H1 (cell line): ENCODE measurements around the gene ARL5A. TPM values are rescaled to one million over a fixed set of nuclear protein-coding genes. Genes with fewer than 3 reads are reported as not detected.

ENCODE experiments used
- CTCF ChIA-PET: fragments of 300-600 bp; sonication (Branson Sonifier 250); formaldehyde crosslinking; loops from one replicate; lab custom pipeline; 2021; ENCODE audit not compliant: partially characterized antibody; lab: Charles Lee
- POLR2A ChIA-PET: fragments of 300-600 bp; sonication (Branson Sonifier 250); formaldehyde crosslinking; loops from one replicate; lab custom pipeline; 2021; ENCODE audit warnings: inconsistent platforms; ENCODE audit not compliant: partially characterized antibody; lab: Charles Lee
- DNase-seq, 2 experiments: peaks; one replicate each; pipeline versions ENCODE4 v3.0.0 to v3.0.0-alpha.2; 2010 to 2022; ENCODE audit warnings: low spot score in 2 of 2, low read depth in 1 of 2, mixed read lengths in 1 of 2
- FAIRE-seq: peaks from 2 replicates; lab custom pipeline; 2011; peaks lifted over from hg19 to GRCh38; lab: Jason Lieb, UNC
- H2AFZ ChIP-seq: 2 replicates; pipeline ENCODE4 v1.8.1; 2012; ENCODE audit warnings: low read length, inconsistent platforms
- H2AK5ac ChIP-seq: 2 replicates; pipeline ENCODE4 v1.6.1; 2013; ENCODE audit warnings: low read depth, low read length
- H2BK120ac ChIP-seq: replicated peaks from 2 replicates; pipeline ENCODE3; 2013; ENCODE audit warnings: low read depth, low read length, inconsistent platforms
- H2BK12ac ChIP-seq: 2 replicates; pipeline ENCODE4 v1.6.1; 2013; ENCODE audit warnings: low read depth, low read length
- H2BK15ac ChIP-seq: 2 replicates; pipeline ENCODE4 v1.6.1; 2013; ENCODE audit warnings: low read length
- H2BK20ac ChIP-seq: 2 replicates; pipeline ENCODE4 v1.6.1; 2013; ENCODE audit warnings: low read length
- H2BK5ac ChIP-seq: 2 replicates; pipeline ENCODE4 v1.6.1; 2013; ENCODE audit warnings: low read depth, low read length
- H3K14ac ChIP-seq: 2 replicates; pipeline ENCODE4 v1.6.1; 2013; ENCODE audit warnings: inconsistent platforms; ENCODE audit not compliant: insufficient read length
- H3K18ac ChIP-seq: 2 replicates; pipeline ENCODE4 v1.6.1; 2013; ENCODE audit warnings: low read length; ENCODE audit errors: extremely low read depth
- H3K23ac ChIP-seq: 2 replicates; pipeline ENCODE4 v1.6.1; 2013; ENCODE audit warnings: inconsistent platforms; ENCODE audit not compliant: insufficient read length
- H3K23me2 ChIP-seq: 2 replicates; pipeline ENCODE4 v1.6.1; 2013; ENCODE audit warnings: low read depth, low read length
- H3K27ac ChIP-seq: 2 replicates; pipeline ENCODE4 v1.6.1; 2011; ENCODE audit warnings: low read depth, low read length, inconsistent platforms
- H3K27me3 ChIP-seq, 4 experiments: replicated peaks in 1 of 4; 1 replicate in 1 of 4; 2 replicates in 3 of 4; pipeline versions ENCODE4 v1.6.1 to v1.8.1; 2011 to 2013; ENCODE audit warnings: low read length in 3 of 4, mild to moderate bottlenecking in 3 of 4, inconsistent platforms in 2 of 4, mixed read lengths in 2 of 4, moderate library complexity in 1 of 4; ENCODE audit not compliant: control insufficient read depth in 3 of 4, insufficient read depth in 3 of 4; ENCODE audit errors: extremely low read depth in 1 of 4
- H3K36me3 ChIP-seq, 4 experiments: 2 replicates each; pipeline versions ENCODE4 v1.6.1 to v1.8.1; 2011 to 2013; ENCODE audit warnings: mild to moderate bottlenecking in 4 of 4, low read length in 3 of 4, moderate library complexity in 2 of 4, control low read depth in 1 of 4, inconsistent platforms in 1 of 4; ENCODE audit not compliant: insufficient read depth in 4 of 4, control insufficient read depth in 2 of 4
- H3K4ac ChIP-seq: replicated peaks from 2 replicates; pipeline ENCODE3; 2013; ENCODE audit warnings: low read length, low read depth, mixed read lengths, inconsistent platforms; ENCODE audit not compliant: insufficient read length
- H3K4me1 ChIP-seq, 4 experiments: replicated peaks in 1 of 4; 1 replicate in 1 of 4; 2 replicates in 3 of 4; pipeline versions ENCODE4 v1.6.1 to v1.8.1; 2011 to 2013; ENCODE audit warnings: low read length in 3 of 4, inconsistent platforms in 2 of 4, mixed read lengths in 1 of 4; ENCODE audit not compliant: insufficient read depth in 4 of 4, control insufficient read depth in 3 of 4
- H3K4me2 ChIP-seq, 2 experiments: 2 replicates each; pipeline versions ENCODE4 v1.6.1 to v1.8.1; 2011 to 2013; ENCODE audit warnings: low read depth in 2 of 2, low read length in 2 of 2, control low read depth in 1 of 2, inconsistent platforms in 1 of 2, mild to moderate bottlenecking in 1 of 2; ENCODE audit not compliant: insufficient read depth in 1 of 2
- H3K4me3 ChIP-seq, 4 experiments: fragments of 200-600, 300-600 bp in 1 of 4; sonication (generic), shearing (Covaris generic), sonication (Bioruptor Twin) in 1 of 4; 2 replicates each; pipeline versions ENCODE4 v1.5.1 to v1.8.1; 2011 to 2016; ENCODE audit warnings: low read length in 4 of 4, low read depth in 3 of 4, control low read depth in 2 of 4, inconsistent platforms in 2 of 4, mild to moderate bottlenecking in 2 of 4, mixed read lengths in 1 of 4, moderate library complexity in 1 of 4; ENCODE audit not compliant: insufficient read depth in 2 of 4; ENCODE audit errors: extremely low read depth in 1 of 4
- H3K56ac ChIP-seq: replicated peaks from 2 replicates; pipeline ENCODE3; 2013; ENCODE audit warnings: low read depth, mild to moderate bottlenecking, mixed read lengths, low read length, inconsistent platforms; ENCODE audit not compliant: insufficient read length
- H3K79me1 ChIP-seq: 2 replicates; pipeline ENCODE4 v1.6.1; 2013; ENCODE audit warnings: low read depth, low read length, control low read depth
- H3K79me2 ChIP-seq, 2 experiments: 2 replicates each; pipeline versions ENCODE4 v1.6.1 to v1.8.1; 2012 to 2013; ENCODE audit warnings: low read length in 2 of 2, mild to moderate bottlenecking in 2 of 2, inconsistent platforms in 1 of 2; ENCODE audit not compliant: insufficient read depth in 2 of 2, control insufficient read depth in 1 of 2
- H3K9ac ChIP-seq, 4 experiments: replicated peaks in 1 of 4; 1 replicate in 1 of 4; 2 replicates in 3 of 4; pipeline versions ENCODE4 v1.6.1 to v1.8.1; 2011 to 2013; ENCODE audit warnings: low read depth in 3 of 4, low read length in 3 of 4, control low read depth in 2 of 4, mild to moderate bottlenecking in 2 of 4, moderate library complexity in 2 of 4, inconsistent platforms in 1 of 4; ENCODE audit errors: extremely low read depth in 1 of 4
- H3K9me3 ChIP-seq, 2 experiments: 2 replicates each; pipeline versions ENCODE4 v1.6.1 to v1.8.1; 2012 to 2013; ENCODE audit warnings: mild to moderate bottlenecking in 2 of 2, moderate library complexity in 2 of 2, control low read depth in 1 of 2, inconsistent platforms in 1 of 2, low read depth in 1 of 2, low read length in 1 of 2, mixed read lengths in 1 of 2; ENCODE audit not compliant: insufficient read depth in 2 of 2
- H4K20me1 ChIP-seq, 2 experiments: replicated peaks in 1 of 2; 2 replicates each; pipeline versions ENCODE3 to v1.8.1; 2011 to 2013; ENCODE audit warnings: inconsistent platforms in 2 of 2, low read length in 2 of 2, mild to moderate bottlenecking in 1 of 2; ENCODE audit not compliant: insufficient read depth in 2 of 2, control insufficient read depth in 1 of 2
- H4K5ac ChIP-seq: 2 replicates; pipeline ENCODE4 v1.6.1; 2013; ENCODE audit warnings: low read length, low read depth, mixed read lengths, inconsistent platforms; ENCODE audit not compliant: insufficient read length
- H4K8ac ChIP-seq: 2 replicates; pipeline ENCODE4 v1.8.0; 2013; ENCODE audit warnings: mild to moderate bottlenecking, moderate library complexity, low read length, inconsistent platforms; ENCODE audit not compliant: insufficient read depth; ENCODE audit errors: extremely low read depth
- H4K91ac ChIP-seq: replicated peaks from 2 replicates; pipeline ENCODE3; 2013; ENCODE audit warnings: low read length, mixed read lengths, inconsistent platforms; ENCODE audit not compliant: insufficient read length
- CBX8 ChIP-seq: fragments of 300-800, 300-1000 bp; sonication (generic); IDR thresholded peaks from 2 replicates; pipeline ENCODE4 v1.7.1; 2016; ENCODE audit warnings: low read depth, low read length, borderline replicate concordance
- CEBPB ChIP-seq: IDR thresholded peaks from 2 replicates; pipeline ENCODE4 v1.6.1; 2012; ENCODE audit warnings: low read depth, low read length
- EGR1 ChIP-seq: IDR thresholded peaks from 2 replicates; pipeline ENCODE4 v1.6.1; 2011; ENCODE audit warnings: low read depth, low read length, borderline replicate concordance
- GABPA ChIP-seq: IDR thresholded peaks from 2 replicates; pipeline ENCODE4 v1.6.1; 2011; ENCODE audit warnings: mild to moderate bottlenecking, low read length, moderate library complexity, borderline replicate concordance; ENCODE audit not compliant: insufficient read depth
- JUN ChIP-seq: IDR thresholded peaks from 2 replicates; pipeline ENCODE4 v1.6.1; 2011; ENCODE audit warnings: low read depth, mild to moderate bottlenecking, improper control_type of control experiment, low read length
- RNF2 ChIP-seq: fragments of 200-900, 300-1000 bp; sonication (generic); IDR thresholded peaks from 2 replicates; pipeline ENCODE4 v1.7.1; 2016; ENCODE audit warnings: borderline replicate concordance, low read depth, mild to moderate bottlenecking, antibody characterized with exemption, low read length; ENCODE audit not compliant: poor library complexity, severe bottlenecking; ENCODE audit errors: missing control alignments
- SAP30 ChIP-seq: fragments of 300-600 bp; sonication (generic); IDR thresholded peaks from 2 replicates; pipeline ENCODE4 v1.7.1; 2012; ENCODE audit warnings: low read length, moderate library complexity, mild to moderate bottlenecking, inconsistent platforms; ENCODE audit not compliant: insufficient read depth, insufficient replicate concordance
- SIRT6 ChIP-seq: IDR thresholded peaks from one replicate; pipeline ENCODE4 v1.7.1; 2012; ENCODE audit warnings: low read length, inconsistent platforms
- TAF7 ChIP-seq: optimal IDR thresholded peaks from 2 replicates; pipeline ENCODE3; 2011; ENCODE audit warnings: low read depth, mild to moderate bottlenecking, inconsistent platforms, low read length, moderate library complexity, borderline replicate concordance
- TBP ChIP-seq: IDR thresholded peaks from 2 replicates; pipeline ENCODE4 v1.6.1; 2011; ENCODE audit warnings: low read depth, low read length, improper control_type of control experiment
- WGBS, 2 experiments: shearing (Covaris generic) in 1 of 2; methylation state at CpG; one replicate each; pipeline versions ENCODE4 v1.1.6 to v1.1.7; 2013 to 2015; ENCODE audit warnings: low lambda C conversion rate in 2 of 2, mixed read lengths in 2 of 2, inconsistent platforms in 1 of 2, low coverage in 1 of 2, missing lambda C conversion rate in 1 of 2; ENCODE audit not compliant: insufficient replicate concordance in 2 of 2, insufficient coverage in 1 of 2, insufficient read length in 1 of 2; ENCODE audit errors: extremely low coverage in 1 of 2, missing lambda C conversion rate in 1 of 2; 5-methylcytosine and 5-hydroxymethylcytosine counted together
- polyA plus RNA-seq, 7 experiments: library from polyadenylated mRNA; depleted of rRNA in 3 of 7; stranded (reverse) in 5 of 7; unstranded in 2 of 7; fragments of >200 nt in 5 of 7; fragments of 200-250 nt in 2 of 7; gene quantifications; 1 replicate in 5 of 7; 2 replicates in 1 of 7; 4 replicates in 1 of 7; pipeline versions ENCODE4 v1.2.1 to v1.2.3, GENCODE V29; 2011 to 2013; ENCODE audit warnings: missing spikeins in 2 of 7, mixed read lengths in 2 of 7
- total RNA-seq: library from RNA; stranded (reverse); fragmentation: NEBNext Ultra II Directional; extraction: Animal tissue kit (Norgen Biotek cat#: 25700); gene quantifications from 2 replicates; pipeline ENCODE4 v1.2.1, GENCODE V29; 2021
- TF ChIP-seq, protein P1 (sequence below), 3 experiments: IDR thresholded peaks; 1 replicate in 2 of 3; 2 replicates in 1 of 3; pipeline versions ENCODE4 v1.5.1 to v1.6.1; 2011; ENCODE audit warnings: low read length in 3 of 3, mild to moderate bottlenecking in 3 of 3, inconsistent platforms in 2 of 3, low read depth in 1 of 3, moderate library complexity in 1 of 3; ENCODE audit not compliant: insufficient read depth in 1 of 3; ENCODE audit errors: control extremely low read depth in 1 of 3

Gene ARL5A
- total and polyA plus RNA-seq, 2 of the 8 experiments (the other 6 are each of a cell fraction or from before 2014, with no cell fraction given), result 12.6 to 86.3 TPM

DNA sequence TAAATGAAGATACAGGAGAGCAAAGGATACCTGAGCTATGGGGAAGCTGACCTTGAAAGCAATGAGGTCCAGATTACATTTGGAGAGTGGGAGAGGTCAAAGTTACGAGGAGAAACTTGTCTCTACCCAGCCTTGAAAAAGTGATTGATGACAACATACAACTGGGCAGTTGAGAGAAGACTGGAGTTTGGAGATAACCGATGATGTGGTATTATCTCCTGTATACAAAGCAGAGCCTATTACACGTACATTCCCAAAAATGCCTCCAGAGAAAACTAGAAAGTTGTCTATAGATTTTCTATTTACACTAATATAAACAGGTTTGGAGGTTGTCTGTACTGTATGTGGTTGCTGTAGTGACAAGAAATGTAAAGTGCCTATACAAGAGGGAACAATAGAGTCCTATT lies 28.3 kb downstream of the ARL5A start:
- DNase-seq (no peak), FAIRE-seq (no peak)
- POLR2A ChIA-PET, result interaction anchor here (0.6 to 1.4 kb wide), 2 partner anchors 11 to 603 kb away, joined by 3 to 7 read pairs; no protein-coding TSS in a partner anchor
- no peaks in the 10 kb centered on the region for H3K79me1 ChIP-seq
- no peak overlapping the region for H3K4me2 ChIP-seq
- no peak overlapping the region for H3K9ac ChIP-seq
- no peak overlapping the region for H3K27ac ChIP-seq
- no peak overlapping the region for H3K4ac ChIP-seq
- H4K8ac ChIP-seq, result no peak overlapping the region
- H3K14ac ChIP-seq, result no peak overlapping the region
- no peak overlapping the region for H3K4me3 ChIP-seq
- H2BK20ac ChIP-seq, result no peak overlapping the region
- CTCF ChIA-PET, result interaction anchor here (0.7 to 1.4 kb wide), 2 partner anchors 9 to 192 kb away, joined by 5 read pairs; no protein-coding TSS in a partner anchor
- H4K20me1 ChIP-seq, result peaks cover 1 to 4% of the 10 kb centered on the region in 2 experiments
- H3K23me2 ChIP-seq, result no peaks in the 10 kb centered on the region
- no peak overlapping the region for H3K18ac ChIP-seq
- WGBS, 2 experiments, result 84% methylated on average over 3 of the region's 3 CpGs; no CpG with 5 or more reads in 1 of the 2 experiments
- no peak overlapping the region for H2BK12ac ChIP-seq
- H2AFZ ChIP-seq, result no peak overlapping the region
- no peak overlapping the region for H2BK120ac ChIP-seq
- H2BK5ac ChIP-seq, result no peak overlapping the region
- no peak overlapping the region for H3K23ac ChIP-seq
- H3K9me3 ChIP-seq, result no peaks in the 10 kb centered on the region
- peaks cover 0 to 33% (median 6%) of the 10 kb centered on the region in 4 experiments; a peak in 4 of 8 replicates for H3K36me3 ChIP-seq
- H3K27me3 ChIP-seq, result no peaks in the 10 kb centered on the region
- no peak overlapping the region for H4K5ac ChIP-seq
- no peak overlapping the region for H4K91ac ChIP-seq
- H3K56ac ChIP-seq, result no peak overlapping the region
- H2AK5ac ChIP-seq, result no peak overlapping the region
- no peaks in the 10 kb centered on the region for H3K4me1 ChIP-seq
- no peak overlapping the region for H2BK15ac ChIP-seq
- H3K79me2 ChIP-seq, result no peaks in the 10 kb centered on the region
- no peak for TF ChIP-seq SAP30
- TF ChIP-seq RNF2, result no peak
- TF ChIP-seq SIRT6, result no peak
- TF ChIP-seq, protein P1, sequence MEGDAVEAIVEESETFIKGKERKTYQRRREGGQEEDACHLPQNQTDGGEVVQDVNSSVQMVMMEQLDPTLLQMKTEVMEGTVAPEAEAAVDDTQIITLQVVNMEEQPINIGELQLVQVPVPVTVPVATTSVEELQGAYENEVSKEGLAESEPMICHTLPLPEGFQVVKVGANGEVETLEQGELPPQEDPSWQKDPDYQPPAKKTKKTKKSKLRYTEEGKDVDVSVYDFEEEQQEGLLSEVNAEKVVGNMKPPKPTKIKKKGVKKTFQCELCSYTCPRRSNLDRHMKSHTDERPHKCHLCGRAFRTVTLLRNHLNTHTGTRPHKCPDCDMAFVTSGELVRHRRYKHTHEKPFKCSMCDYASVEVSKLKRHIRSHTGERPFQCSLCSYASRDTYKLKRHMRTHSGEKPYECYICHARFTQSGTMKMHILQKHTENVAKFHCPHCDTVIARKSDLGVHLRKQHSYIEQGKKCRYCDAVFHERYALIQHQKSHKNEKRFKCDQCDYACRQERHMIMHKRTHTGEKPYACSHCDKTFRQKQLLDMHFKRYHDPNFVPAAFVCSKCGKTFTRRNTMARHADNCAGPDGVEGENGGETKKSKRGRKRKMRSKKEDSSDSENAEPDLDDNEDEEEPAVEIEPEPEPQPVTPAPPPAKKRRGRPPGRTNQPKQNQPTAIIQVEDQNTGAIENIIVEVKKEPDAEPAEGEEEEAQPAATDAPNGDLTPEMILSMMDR (IDR thresholded peaks at IDR 0.05; ENCODE audit: control extremely low read depth in 1 of 3, insufficient read depth in 1 of 3, low read depth in 1 of 3, low read length in 3 of 3), result no peak
- no peak for TF ChIP-seq CEBPB
- TF ChIP-seq TBP, result no peak
- no peak for TF ChIP-seq CBX8
- TF ChIP-seq JUN, result no peak
- TF ChIP-seq EGR1, result no peak
- no peak for TF ChIP-seq GABPA
- no peak for TF ChIP-seq TAF7
